NCI-H1105 treated with DMSO at 0.1 percent for 48 hours (cell line): Measurements from ENCODE around the gene AP4M1.

Experiments
- DNase-seq: peaks from one replicate; lab custom pipeline; 2025; lab: John Stamatoyannopoulos, UW

The AP4M1 gene

GRCh38 chr7:100157334-100158228, 56.1 kb downstream of the AP4M1 start:
- DNase-seq: no peak
